Keratinocyte (primary cell): Measurements from ENCODE around the gene PADI6. TPM values are rescaled to one million over a fixed set of nuclear protein-coding genes. Genes with fewer than 3 reads are reported as not detected.
"Not testable (repeated sequence)": the region's sequence is repeated elsewhere in the genome, so short reads cannot be mapped to it uniquely, and the experiment has no call there.

Experiments used
- DNase-seq: peaks from one replicate; pipeline ENCODE4 v3.0.0-alpha.2; 2011; ENCODE audit warnings: low read depth, missing footprints, low spot score
- FAIRE-seq: peaks from 2 replicates; lab custom pipeline; 2011; peaks lifted over from hg19 to GRCh38; lab: Jason Lieb, UNC
- H2AFZ ChIP-seq: 2 replicates; pipeline ENCODE4 v1.6.0; 2012; ENCODE audit warnings: low read length, control low read depth, inconsistent platforms; ENCODE audit not compliant: control insufficient read depth
- H3K27ac ChIP-seq: 2 replicates; pipeline ENCODE4 v1.5.1; 2011; ENCODE audit warnings: low read length; ENCODE audit not compliant: control insufficient read depth, insufficient read depth
- H3K27me3 ChIP-seq: 3 replicates; pipeline ENCODE4 v1.6.0; 2011; ENCODE audit warnings: low read length; ENCODE audit not compliant: control insufficient read depth, insufficient read depth; ENCODE audit errors: extremely low read depth
- H3K36me3 ChIP-seq, 2 experiments: 2 replicates in 1 of 2; 3 replicates in 1 of 2; pipeline ENCODE4 v1.5.1; 2011; ENCODE audit warnings: low read length in 2 of 2, mild to moderate bottlenecking in 1 of 2; ENCODE audit not compliant: control insufficient read depth in 2 of 2, insufficient read depth in 2 of 2; ENCODE audit errors: extremely low read depth in 1 of 2
- H3K4me1 ChIP-seq: 3 replicates; pipeline ENCODE4 v1.5.1; 2011; ENCODE audit warnings: low read length; ENCODE audit not compliant: control insufficient read depth, insufficient read depth; ENCODE audit errors: extremely low read depth
- H3K4me2 ChIP-seq: 3 replicates; pipeline ENCODE4 v1.6.0; 2011; ENCODE audit warnings: low read depth, low read length; ENCODE audit not compliant: control insufficient read depth, insufficient read depth; ENCODE audit errors: extremely low read depth
- H3K4me3 ChIP-seq, 3 experiments: fragments of 200-600 bp in 1 of 3; sonication (generic) in 1 of 3; 2 replicates in 2 of 3; 3 replicates in 1 of 3; pipeline ENCODE4 v1.5.1; 2011 to 2016; ENCODE audit warnings: low read length in 3 of 3, mild to moderate bottlenecking in 3 of 3, control low read depth in 2 of 3, inconsistent platforms in 1 of 3, low read depth in 1 of 3, mixed read lengths in 1 of 3, mixed run types in 1 of 3, moderate library complexity in 1 of 3; ENCODE audit not compliant: control insufficient read depth in 2 of 3, insufficient read depth in 2 of 3; ENCODE audit errors: extremely low read depth in 1 of 3
- H3K79me2 ChIP-seq: 2 replicates; pipeline ENCODE4 v1.6.0; 2012; ENCODE audit warnings: low read length; ENCODE audit not compliant: control insufficient read depth, insufficient read depth
- H3K9ac ChIP-seq: 3 replicates; pipeline ENCODE4 v1.6.0; 2011; ENCODE audit warnings: low read length; ENCODE audit not compliant: control insufficient read depth, insufficient read depth; ENCODE audit errors: extremely low read depth
- H3K9me1 ChIP-seq: 3 replicates; pipeline ENCODE4 v1.6.0; 2011; ENCODE audit warnings: low read length; ENCODE audit not compliant: control insufficient read depth, insufficient read depth; ENCODE audit errors: extremely low read depth
- H3K9me3 ChIP-seq: 2 replicates; pipeline ENCODE4 v1.5.1; 2012; ENCODE audit warnings: low read depth, low read length; ENCODE audit not compliant: control insufficient read depth
- H4K20me1 ChIP-seq: 3 replicates; pipeline ENCODE4 v1.6.0; 2011; ENCODE audit warnings: low read length; ENCODE audit not compliant: control insufficient read depth, insufficient read depth; ENCODE audit errors: extremely low read depth
- EZH2 ChIP-seq: IDR thresholded peaks from one replicate; pipeline ENCODE4 v1.6.1; 2012; ENCODE audit warnings: inconsistent platforms, mild to moderate bottlenecking, low read length, moderate library complexity
- dilution Hi-C: fragments of 300-500 bp; cut with MboI; formaldehyde crosslinking; loops from one replicate; pipeline ENCODE4 v1.7.0; 2020; ENCODE audit warnings: low sequenced_read_pairs; ENCODE audit not compliant: extremely low pct_ligation_motif_present
- polyA plus RNA-seq, 5 experiments: library from polyadenylated mRNA; depleted of rRNA in 3 of 5; stranded (reverse) in 3 of 5; stranded (forward) in 1 of 5; unstranded in 1 of 5; fragments of >200 nt; gene quantifications; 1 replicate in 1 of 5; 2 replicates in 3 of 5; 3 replicates in 1 of 5; pipeline versions ENCODE4 v1.2.1 to v1.2.3, GENCODE V29; 2011 to 2012; ENCODE audit warnings: missing spikeins in 2 of 5, low read depth in 1 of 5, low replicate concordance in 1 of 5
- TF ChIP-seq, protein P1 (sequence below), 3 experiments: IDR thresholded peaks in 1 of 3; conservative IDR thresholded peaks in 1 of 3; optimal IDR thresholded peaks in 1 of 3; 2 replicates in 2 of 3; 3 replicates in 1 of 3; pipeline versions ENCODE3 to v1.5.1; 2011; ENCODE audit warnings: low read length in 3 of 3, mild to moderate bottlenecking in 3 of 3, moderate library complexity in 2 of 3, control low read depth in 1 of 3, inconsistent platforms in 1 of 3; ENCODE audit not compliant: insufficient read depth in 2 of 3; ENCODE audit errors: extremely low read depth in 1 of 3

Gene PADI6
- polyA plus RNA-seq, 1 donor (not counting 4 experiments of a cell fraction or from before 2014, with no cell fraction given), result not detected

DNA sequence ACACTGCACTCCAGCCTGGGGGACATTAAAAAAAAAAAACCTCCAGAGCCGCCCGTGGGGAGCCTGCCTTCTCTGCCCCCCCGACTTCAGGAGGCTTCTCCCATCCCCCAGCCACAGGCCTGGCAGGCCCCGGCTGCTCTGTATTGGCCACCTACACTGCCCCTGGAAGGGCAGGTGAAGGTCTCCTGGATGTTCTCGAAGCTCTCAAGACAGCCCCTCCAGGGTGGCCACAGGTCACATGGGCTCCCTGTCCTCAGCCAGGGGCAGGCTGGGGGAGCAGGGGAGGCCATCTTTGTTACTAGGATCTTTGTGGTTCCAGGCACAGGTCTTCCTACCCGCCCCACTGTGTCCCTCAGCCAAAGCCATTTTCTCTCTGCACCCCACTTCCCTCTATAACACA, 32.8 kb downstream of the PADI6 start:
- Histone ChIP-seq H3K4me3 (no peak overlapping the region), H3K27me3 (no peaks in the 10 kb centered on the region), H3K36me3 (peaks cover 18 to 21% of the 10 kb centered on the region in 2 experiments), H3K4me2 (no peak overlapping the region), H3K79me2 (no peaks in the 10 kb centered on the region), H3K9me1 (no peaks in the 10 kb centered on the region), H3K4me1 (peaks cover 11% of the 10 kb centered on the region), H4K20me1 (no peaks in the 10 kb centered on the region), H3K9me3 (no peaks in the 10 kb centered on the region), H3K27ac (no peak overlapping the region), H3K9ac (no peak overlapping the region), H2AFZ (no peak overlapping the region)
- no peak for TF ChIP-seq EZH2
- dilution Hi-C loops, result no loop called here
- no peak for FAIRE-seq
- no peak for DNase-seq

DNA sequence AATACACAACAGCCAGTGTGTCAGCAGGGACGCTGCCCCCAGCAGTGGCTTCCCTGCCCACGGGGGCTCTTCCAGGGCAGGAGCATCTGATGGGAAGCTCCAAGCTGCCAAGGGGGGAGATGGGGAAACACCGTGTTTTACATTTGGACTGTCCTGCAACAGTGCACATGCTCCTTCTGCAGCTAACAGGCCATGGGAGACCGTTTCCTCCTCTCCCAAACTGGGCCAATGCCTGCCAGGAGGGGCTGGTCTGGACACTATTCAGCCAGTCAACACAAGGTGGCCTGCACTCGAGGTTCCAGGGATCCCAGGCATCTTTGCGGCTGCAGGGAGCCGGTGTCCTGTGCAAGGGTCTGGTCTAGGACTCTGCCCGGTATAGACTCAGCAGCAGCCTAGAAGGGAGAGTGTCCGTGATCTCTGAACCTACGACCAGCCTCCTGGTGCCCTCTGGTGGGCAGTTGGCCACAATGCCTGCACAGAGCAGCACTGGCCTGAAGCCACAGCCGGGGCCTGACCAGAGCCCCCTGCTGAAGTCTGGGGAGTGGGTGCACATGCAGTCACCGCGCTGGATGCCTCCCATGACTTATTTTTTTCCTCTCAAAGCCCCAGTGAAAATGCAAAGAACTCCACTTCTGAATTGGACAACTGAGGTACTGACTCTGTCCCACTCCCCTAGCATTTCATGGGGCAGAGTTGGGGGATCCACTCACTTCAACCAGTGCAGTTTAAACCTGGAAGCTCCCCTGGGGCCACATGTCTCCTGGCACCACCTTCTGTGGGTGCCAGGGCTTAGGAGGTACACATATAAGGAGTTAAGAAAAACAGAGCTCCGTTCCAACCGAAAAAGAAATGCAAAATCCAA, 34.1 kb downstream of the PADI6 start:
- peak; percentile 78 for FAIRE-seq
- Histone ChIP-seq H3K9me3 (no peaks in the 10 kb centered on the region), H3K36me3 (peaks cover 30 to 31% of the 10 kb centered on the region in 2 experiments), H3K27ac (no peak overlapping the region), H4K20me1 (no peaks in the 10 kb centered on the region), H3K4me2 (no peak overlapping the region), H3K4me1 (peaks cover 11% of the 10 kb centered on the region), H3K79me2 (no peaks in the 10 kb centered on the region), H3K27me3 (no peaks in the 10 kb centered on the region), H3K9me1 (no peaks in the 10 kb centered on the region), H3K4me3 (no peak overlapping the region), H2AFZ (no peak overlapping the region), H3K9ac (no peak overlapping the region)
- TF ChIP-seq, protein P1, sequence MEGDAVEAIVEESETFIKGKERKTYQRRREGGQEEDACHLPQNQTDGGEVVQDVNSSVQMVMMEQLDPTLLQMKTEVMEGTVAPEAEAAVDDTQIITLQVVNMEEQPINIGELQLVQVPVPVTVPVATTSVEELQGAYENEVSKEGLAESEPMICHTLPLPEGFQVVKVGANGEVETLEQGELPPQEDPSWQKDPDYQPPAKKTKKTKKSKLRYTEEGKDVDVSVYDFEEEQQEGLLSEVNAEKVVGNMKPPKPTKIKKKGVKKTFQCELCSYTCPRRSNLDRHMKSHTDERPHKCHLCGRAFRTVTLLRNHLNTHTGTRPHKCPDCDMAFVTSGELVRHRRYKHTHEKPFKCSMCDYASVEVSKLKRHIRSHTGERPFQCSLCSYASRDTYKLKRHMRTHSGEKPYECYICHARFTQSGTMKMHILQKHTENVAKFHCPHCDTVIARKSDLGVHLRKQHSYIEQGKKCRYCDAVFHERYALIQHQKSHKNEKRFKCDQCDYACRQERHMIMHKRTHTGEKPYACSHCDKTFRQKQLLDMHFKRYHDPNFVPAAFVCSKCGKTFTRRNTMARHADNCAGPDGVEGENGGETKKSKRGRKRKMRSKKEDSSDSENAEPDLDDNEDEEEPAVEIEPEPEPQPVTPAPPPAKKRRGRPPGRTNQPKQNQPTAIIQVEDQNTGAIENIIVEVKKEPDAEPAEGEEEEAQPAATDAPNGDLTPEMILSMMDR (optimal IDR thresholded peaks at IDR 0.05 in 1 of 3, IDR thresholded peaks at IDR 0.05 in 1 of 3, conservative IDR thresholded peaks at IDR 0.05 in 1 of 3; ENCODE audit: extremely low read depth in 1 of 3, insufficient read depth in 2 of 3, low read length in 3 of 3), result peak; percentile 78 to 95 (median 87)
- TF ChIP-seq EZH2, result no peak
- dilution Hi-C loops, result no loop called here
- DNase-seq, result no peak

DNA sequence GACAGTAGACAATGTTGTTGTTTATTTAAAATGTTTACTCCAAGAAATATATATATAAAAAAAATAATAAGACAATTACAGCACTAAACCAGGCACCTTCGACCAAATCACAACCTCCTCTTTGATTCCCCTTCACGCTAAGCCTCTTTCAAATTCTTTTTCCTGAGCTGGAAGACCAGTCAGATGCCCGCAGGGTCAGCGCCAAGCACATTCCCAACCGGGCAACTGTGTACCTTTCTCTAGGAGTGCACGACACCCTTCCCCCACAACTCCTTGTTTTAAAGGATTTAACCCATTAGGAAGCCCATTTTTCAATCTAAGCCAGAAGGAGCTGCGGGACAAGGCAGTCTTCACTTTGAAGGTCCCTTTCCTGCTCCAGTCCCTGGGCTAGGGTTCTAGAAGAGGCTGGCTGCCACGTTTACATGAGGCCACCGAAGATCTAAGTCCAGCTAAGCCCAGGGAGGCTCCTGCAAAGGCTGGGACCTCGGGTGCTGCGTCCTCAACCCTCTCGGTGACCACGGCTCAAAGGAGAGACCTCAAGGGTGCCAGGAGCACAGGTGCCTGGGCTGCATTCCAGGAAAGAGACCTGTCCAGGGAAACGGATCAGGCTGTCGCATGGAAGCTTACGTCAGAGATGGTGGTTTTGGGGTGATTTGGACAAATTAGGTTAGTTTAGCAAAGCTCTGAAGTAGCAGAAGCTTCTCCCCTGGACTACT, 34.9 kb downstream of the PADI6 start:
- H3K4me1 ChIP-seq, result peaks cover 11% of the 10 kb centered on the region

GRCh38 chr1:17407786-17408514, 36.0 kb downstream of the PADI6 start:
- FAIRE-seq, H3K9me1 ChIP-seq, H3K4me3 ChIP-seq, H3K4me2 ChIP-seq, H3K4me1 ChIP-seq, H3K9ac ChIP-seq, H2AFZ ChIP-seq, dilution Hi-C loops, H3K79me2 ChIP-seq, DNase-seq, H3K27me3 ChIP-seq, H3K9me3 ChIP-seq, H4K20me1 ChIP-seq, H3K27ac ChIP-seq: not testable (repeated sequence)
- peaks cover 38 to 43% of the 10 kb centered on the region in 2 experiments for H3K36me3 ChIP-seq

More for the DNA sequence above, 34.9 kb downstream of the PADI6 start:
- peaks cover 32 to 34% of the 10 kb centered on the region in 2 experiments for H3K36me3 ChIP-seq
- DNase-seq, H3K4me3 ChIP-seq, H3K27me3 ChIP-seq, H3K9me1 ChIP-seq, H3K4me2 ChIP-seq, H3K9me3 ChIP-seq, H4K20me1 ChIP-seq, H3K9ac ChIP-seq, dilution Hi-C loops, FAIRE-seq, H3K27ac ChIP-seq, H2AFZ ChIP-seq, H3K79me2 ChIP-seq: not testable (repeated sequence)
